GM18868 (cell line): Measurements from ENCODE around the gene CALCOCO1.
"Not testable (repeated sequence)": the region's sequence is repeated elsewhere in the genome, so short reads cannot be mapped to it uniquely, and the experiment has no call there.

Experiments
- ATAC-seq: cut with Tn5 transposase; IDR thresholded peaks from one replicate; pipeline ENCODE4 v1.9.1; 2021; ENCODE audit warnings: mild to moderate bottlenecking, moderate library complexity; ENCODE audit not compliant: unreplicated experiment

Gene CALCOCO1

DNA sequence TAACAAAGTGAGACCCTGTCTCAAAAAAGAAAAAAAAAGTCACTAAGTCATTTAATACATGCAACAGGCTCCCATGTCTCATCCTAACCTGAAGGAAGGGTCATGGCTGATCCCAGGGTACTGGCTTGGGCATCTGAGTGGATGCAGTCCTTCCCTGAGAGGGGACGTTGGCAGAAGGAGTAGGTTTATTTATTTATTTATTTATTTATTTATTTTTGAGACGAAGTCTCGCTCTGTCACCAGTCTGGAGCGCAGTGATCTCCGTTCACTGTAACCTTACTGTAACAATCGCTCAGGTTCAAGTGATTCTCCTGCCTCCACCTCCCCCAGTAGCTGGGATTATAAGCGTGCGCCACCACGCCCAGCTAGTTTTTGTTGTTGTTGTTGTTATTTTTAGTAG lies 7.2 kb upstream of the CALCOCO1 start:
- ATAC-seq: no peak

DNA sequence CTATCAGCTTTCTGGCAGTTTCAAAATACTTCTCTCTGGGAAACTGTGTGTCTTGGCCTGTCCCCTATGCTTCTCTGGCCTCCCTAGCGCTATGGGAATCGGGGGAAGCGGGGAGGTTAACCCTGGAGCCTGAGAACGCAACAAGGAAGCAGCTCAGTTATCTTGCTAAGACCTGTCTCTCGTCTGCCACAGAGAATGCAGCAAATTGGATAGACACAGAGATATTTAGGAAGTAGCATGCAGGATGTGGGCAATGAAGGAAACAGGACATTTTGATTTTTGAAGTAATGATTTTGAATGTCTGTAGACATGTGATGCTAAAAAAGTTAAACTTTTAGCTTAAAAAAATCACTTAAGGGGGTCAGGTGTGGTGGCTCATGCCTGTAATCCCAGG lies 6.6 kb upstream of the CALCOCO1 start:
- ATAC-seq: no peak

DNA sequence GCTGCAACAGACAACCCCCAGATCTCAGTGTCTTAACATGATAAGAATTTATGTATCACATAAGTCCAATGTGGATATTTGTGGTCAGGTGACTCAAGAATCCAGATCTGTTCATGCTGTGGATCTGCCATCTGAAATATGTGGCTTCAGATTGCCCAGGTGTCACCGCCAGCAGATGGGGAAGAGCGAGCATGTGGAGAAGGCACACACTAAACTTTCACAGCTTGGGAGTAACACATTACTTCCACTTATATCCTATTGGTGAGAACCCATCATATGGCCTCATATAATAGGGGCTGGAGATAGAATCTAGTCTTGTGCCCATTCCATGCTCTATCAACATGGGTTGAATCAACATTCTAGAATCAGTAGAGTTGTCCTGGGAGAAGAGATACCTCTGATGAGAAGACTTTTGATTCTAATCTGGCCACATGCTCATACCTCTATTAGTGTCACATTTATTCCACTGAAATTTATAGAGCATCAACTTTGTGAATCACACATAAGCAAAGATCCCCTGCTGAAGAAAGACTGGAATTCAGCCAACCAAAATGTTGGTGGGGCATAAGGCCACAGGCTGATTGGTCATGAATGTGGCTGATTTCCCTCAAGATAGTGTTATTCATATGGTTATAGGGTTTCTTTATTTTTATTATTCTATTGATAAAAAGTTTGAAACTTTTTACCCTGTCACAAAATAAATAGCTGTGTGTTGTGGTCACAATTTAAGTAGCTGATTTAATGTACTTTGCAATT lies 6.0 kb upstream of the CALCOCO1 start:
- no peak for ATAC-seq

DNA sequence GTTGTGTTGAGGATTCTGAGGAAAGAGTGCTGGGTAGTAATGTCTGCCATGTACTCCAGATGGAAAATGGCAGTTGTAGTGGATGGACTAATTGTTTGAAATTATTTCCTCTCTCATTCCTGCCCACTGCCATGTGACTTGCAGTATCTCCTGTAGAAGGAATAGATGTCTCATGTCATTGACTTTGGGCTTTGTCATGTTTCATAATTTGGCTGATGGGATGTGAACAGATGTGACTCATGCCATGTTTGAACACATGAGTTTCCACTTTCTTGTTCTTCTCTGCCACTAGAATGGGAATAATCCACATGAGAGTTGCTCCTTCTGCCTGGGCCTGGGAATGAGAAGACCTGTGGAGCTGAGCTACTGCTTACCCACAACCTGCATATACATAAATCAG lies 2.4 kb upstream of the CALCOCO1 start:
- no peak for ATAC-seq

DNA sequence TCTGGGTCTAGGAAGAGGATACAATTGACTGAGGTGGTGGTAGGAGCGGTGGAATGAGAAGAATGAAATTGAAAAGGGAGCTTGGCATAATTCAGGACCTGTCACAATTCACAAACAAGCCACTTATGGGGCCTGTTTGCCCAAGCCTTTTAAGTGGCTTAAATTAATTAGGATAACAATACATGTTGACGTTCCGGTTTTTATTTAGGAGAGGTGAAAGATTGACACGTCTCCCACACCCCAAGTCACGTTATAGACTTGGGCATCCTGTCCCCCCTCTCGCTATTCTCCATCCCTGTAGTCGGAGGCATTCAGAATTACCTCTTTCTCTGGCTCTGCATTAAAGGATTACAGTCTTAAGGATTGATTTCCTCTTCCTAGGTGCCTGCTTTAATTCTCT lies 954 bp upstream of the CALCOCO1 start:
- no peak for ATAC-seq

DNA sequence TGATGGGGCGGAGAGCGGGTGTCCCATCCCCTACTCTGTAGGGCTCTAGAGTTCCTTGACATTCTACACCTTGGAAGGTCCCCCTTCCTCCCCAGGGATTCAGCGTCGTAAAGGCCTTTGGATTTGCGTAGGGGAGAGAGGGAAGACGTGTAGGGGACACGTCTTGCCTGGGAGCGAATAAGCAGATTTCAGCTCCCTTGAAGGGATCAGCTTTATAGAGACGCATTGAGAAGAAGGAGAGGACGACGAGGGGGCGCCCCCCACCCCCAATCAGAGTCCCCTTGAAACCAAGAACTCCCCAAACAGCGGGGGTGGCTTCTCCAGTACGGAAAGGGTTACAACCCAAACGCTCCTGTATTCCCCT lies 324 bp downstream of the CALCOCO1 start:
- no peak for ATAC-seq

DNA sequence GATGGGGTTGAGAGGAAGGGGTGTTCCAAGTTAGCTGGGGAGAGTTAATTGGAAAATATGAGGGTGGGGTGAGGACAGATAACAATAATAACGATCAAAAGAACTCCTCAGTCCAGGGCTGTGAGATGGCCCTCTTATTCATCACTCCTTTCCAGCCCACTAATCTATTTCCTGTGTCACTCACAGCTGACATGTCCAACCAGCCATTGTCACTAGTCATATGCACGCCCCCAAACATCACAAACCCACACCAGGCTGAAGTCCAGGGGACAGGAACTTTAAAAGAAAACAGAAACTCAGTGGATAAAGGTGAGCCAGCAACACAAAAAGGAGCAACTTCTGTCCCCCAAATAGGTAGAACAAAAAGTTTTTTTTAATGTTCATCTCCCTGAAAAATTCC lies 911 bp downstream of the CALCOCO1 start:
- no peak for ATAC-seq

DNA sequence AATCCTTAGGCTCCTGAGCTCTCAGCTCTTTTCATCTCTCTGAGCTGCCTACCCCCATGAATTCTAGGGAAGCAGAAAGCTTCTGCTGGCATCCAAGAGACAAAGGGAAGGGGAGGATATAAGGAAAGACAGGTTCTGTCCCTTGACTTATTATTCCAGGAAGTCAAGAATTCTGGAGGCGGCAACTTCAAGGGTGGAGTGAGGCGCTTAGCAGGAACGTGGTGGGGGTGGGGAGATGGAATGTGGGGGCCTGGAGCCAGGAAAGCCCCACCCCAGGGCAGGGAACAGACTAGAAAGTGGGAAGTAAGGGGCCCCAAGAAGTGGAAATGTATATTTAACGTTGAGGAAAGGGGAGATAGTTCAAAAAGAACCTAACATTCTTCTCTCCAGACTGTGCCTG lies 1.4 kb downstream of the CALCOCO1 start:
- ATAC-seq: no peak

DNA sequence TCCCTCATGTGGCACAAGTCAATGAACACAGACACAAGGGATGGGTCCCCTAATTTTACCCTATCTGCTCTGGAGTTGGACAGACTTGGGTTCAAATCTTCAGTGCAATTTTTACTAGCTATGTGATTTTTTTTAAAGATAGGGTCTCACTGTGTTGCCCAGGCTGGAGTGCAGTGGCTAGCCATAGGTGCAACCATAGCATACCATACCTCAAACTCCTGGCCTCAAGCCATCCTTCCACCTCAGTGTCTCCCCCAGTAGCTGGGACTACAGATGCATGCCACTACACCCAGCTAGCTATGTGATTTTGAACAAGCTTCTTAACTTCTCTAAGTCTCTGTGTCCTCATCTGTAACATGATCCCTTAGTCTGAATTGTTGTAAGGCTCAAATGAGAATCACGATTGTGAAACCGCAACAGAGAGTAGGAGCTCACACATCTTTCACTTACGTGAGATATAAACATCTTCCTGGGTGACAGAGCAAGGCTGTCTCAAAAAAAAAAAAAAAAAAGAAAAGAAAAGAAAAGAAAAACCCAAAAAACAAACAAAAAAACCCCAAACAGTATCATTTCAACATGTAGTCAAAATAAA lies 4.7 kb downstream of the CALCOCO1 start:
- ATAC-seq: no peak

DNA sequence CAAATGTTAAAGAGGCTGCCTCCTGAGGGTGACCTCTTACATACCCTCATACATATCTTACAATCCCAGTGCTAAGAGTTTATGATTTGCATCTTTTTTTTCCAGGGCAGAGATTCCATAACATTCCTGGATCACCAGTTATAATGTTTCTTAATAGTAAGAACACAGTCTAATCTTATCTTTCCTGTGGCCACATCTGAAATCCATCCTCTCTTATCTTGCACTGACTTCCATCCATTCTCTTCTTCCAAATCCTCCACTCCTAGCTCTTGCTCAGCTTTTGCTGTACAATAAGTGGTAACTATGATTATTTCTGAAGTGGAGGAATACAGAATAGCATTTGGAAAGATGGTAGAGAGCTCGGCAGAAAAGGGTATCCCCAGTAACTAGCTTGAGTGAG lies 6.3 kb downstream of the CALCOCO1 start:
- no peak for ATAC-seq

DNA sequence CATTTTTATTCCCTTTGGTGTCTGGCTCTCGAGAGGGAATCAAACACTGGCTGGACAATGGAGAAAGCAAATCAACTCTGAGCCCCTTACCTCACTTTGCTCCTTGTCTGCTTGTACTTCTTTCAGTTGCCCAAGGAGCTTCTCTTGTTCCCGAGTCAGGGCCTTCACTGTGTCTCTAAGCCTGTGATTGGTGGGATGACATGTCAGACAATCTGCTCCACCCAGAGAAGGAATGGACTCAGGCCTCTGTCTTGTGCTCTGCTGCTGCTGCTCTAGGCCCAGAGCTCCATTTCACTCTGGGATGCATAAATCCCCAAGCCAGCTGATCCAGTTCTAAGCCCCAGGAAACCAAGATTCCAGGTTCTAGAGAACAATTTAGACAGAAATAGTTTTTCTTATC lies 7.6 kb downstream of the CALCOCO1 start:
- ATAC-seq: no peak

DNA sequence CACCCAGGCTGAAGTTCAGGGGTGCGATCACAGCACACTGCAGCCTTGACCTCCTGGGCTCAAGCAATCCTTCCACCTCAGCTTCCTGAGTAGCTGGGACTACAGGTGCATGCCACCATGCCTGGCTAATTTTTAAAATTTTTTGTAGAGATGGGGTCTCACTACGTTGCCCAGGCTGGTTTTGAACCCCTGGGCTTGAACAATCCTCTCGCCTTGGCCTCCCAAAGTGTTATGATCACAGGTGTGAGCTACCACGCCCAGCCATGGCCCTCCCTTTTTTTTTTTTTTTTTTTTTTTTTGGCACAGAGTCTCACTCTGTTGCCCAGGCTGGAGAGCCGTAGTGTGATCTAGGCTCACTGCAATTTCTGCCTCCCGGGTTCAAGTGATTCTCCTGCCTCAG lies 8.7 kb downstream of the CALCOCO1 start:
- not testable (repeated sequence) for ATAC-seq

DNA sequence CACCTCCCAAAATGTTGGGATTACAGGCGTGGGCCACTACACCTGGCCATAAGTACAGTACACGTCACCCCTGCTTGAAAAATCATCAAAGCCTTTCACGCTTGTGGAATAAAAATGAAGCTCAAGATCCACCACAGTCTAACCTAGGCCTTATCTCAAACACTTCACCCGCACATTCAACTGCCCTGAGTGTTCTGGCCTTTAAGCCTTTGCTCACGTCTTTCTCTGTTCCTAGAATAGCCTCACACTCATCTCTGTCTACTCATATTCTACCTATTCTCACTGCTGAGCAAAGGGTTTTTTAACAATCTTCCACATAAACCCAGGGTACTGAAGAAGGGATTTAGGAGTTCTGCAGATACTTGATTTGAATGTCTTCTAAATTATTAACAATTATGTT lies 9.9 kb downstream of the CALCOCO1 start:
- no peak for ATAC-seq

DNA sequence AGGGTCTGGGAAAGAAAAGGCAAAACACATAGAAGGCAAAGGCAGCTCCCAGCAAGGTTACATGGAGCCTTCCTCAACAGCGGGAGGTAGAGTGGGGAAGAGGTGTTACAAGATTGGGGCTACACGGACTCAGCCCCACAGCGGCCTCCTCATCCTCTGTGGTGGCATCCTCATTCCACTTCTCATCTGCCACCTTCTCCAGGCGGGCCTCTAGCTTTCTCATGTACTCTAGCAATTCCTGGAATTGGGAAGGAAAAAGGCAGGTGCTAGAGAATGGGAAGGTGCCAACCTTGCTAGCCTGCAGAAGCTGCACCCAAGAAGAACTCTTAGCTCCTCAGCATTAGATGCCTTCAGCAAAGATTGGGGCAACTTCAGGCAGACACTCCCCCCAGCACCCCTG lies 13.2 kb downstream of the CALCOCO1 start:
- ATAC-seq: no peak

DNA sequence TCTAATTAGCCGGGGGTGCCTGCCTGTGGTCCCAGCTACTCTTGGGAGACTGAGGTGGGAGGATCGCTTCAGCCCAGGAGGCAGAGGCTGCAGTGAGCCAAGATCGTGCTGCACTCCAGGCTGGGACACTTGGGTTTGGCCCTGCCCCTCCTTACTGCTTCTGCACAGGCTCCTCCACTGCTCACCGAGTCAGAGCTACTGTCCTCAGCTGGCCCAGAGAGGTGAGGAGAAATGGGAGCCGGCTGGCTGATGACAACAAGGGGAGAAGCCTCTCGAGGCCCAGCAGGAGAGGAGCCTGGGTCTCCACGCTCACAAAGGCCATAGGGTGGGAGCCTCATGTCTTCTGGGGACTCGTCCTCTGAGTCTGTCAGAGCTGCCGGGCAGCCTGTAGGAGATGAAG lies 13.7 kb downstream of the CALCOCO1 start:
- ATAC-seq: no peak

DNA sequence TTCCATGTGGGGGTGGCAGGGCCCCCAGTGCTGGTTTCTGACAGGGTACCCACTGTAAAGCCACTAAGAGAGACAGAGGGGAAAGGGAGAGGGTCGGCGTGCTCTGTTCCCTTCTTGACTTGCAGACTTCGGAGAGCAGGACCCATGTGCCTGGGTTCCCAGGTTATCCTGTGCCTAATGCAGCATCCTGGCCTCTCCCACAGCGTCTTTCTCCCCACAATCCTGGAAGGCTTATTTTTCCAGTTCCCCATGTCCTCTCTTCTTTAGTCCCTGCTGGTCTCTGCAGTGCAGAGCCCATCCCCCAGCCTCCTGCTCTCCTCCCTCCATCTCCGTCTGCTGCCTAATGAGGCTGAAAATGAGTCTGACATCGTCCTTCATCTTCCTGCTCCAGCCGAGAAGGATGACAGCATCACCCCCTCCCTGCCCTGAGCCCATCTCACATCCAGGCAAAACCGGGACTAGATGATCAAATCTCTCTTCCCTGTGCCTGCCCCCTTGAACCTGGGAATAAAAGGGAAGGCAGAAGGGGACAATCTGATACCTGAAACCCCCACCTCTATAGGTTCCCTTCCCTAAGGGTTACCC lies 15.1 kb downstream of the CALCOCO1 start:
- no peak for ATAC-seq

DNA sequence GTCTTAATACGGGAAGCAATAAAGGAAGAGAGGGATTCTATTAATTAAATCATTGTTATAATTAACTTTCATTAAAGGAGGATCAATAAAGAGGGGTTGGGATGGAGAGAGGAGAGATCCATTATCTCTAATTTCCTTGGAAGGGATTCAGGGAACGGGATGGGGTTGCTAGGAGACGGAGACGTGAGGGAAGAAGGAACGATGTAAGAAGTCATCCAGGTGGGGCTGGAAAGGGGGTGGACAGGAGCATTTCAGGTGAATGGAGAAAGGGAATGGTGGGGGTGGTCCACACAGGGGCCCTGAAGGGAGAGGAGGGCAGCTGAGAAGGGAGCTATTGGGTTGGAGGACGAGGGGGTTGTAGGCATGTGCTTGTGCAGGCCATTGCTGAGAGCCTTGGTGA lies 17.2 kb downstream of the CALCOCO1 start:
- ATAC-seq: no peak

DNA sequence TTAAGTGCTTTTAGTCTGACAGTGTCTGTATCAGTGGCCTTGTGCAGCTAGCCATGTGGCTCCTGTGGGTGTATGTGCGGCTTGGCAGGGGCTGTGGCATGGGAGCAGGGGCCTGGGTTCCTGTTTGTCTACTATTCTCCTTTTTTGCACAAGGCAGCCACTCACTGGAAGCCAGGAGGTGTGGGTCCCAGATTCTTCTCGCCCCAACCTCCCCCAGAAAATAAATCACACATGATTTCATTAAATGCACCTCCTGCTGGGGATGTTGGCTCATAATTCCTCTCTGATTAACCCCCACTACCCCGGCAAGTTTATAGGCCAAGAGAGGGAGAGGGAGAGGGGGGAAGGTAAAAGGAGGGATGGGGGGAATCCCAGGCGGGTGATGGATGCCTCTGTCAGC lies 17.6 kb downstream of the CALCOCO1 start:
- no peak for ATAC-seq

DNA sequence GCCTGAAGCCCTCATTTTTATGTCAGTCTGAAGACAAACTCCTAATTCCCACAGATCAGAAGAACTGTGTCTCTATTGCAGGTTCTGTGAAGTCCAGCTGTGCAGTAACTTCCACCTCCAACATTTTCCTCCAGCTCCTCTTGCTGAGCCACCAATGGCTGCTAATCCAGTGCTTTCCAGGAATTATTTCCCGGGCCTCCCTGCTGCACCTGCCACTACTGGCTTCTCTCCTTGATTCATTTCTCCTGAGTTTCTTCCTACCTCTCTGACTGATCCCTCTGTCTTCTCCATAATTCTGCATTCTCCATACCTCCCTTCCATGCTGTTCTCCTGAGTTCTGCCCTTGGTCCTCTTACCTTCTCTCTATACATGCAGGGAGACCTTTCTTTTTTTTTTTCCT lies 21.2 kb downstream of the CALCOCO1 start:
- no peak for ATAC-seq

DNA sequence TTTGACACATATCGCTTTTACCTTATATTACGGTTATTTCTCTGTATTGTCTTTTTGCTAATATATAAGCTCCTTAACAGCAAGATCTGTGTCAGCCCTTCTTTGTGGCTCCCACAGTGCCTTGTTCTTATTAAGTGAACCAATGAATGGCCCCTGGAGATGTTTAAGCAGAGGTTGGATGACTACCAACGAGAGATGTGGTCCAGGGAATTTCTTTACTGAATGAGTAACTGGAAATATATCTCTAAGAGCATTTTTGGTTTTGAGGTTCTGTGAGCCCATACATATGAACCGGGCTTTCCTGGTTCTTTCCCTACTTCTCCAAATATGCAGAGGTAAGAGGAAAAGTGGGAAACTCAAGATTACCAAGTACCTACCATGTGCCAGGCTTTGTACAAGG lies 23.5 kb downstream of the CALCOCO1 start:
- no peak for ATAC-seq

DNA sequence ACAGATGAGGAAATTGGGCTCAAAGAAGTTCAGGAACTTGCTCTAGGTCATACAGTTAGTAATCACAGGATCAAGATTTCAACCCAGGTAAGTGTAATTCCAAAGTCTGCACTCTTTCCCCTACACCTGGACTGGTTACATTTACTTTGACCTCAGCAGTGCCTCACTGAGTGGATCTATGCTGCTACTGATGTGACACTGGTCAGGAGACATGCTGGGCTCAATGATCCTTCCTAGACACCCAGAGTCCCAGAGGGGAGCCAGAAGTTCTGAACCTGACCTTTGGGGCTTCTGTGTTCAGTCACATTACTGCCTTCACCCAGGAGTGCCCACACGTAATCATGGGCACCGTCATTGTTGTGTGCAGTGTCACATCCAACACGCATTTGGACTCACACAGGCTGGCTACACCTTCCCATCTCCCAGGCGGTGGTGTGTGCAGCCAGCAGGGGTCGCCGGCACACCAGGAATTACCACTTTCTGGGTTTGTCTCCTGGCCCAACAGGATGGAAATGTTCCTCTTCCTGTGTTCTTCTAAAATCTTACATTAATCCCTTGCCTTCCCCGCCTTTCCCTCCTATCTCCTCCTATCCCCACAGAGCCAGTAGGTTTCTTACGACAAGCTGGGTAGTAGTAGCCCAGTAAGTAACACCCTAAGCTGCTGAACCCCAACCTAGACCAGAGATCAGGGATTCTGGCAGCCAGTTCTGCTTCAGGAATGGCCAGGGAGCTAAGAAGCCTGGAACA lies 25.6 kb downstream of the CALCOCO1 start:
- ATAC-seq: no peak

DNA sequence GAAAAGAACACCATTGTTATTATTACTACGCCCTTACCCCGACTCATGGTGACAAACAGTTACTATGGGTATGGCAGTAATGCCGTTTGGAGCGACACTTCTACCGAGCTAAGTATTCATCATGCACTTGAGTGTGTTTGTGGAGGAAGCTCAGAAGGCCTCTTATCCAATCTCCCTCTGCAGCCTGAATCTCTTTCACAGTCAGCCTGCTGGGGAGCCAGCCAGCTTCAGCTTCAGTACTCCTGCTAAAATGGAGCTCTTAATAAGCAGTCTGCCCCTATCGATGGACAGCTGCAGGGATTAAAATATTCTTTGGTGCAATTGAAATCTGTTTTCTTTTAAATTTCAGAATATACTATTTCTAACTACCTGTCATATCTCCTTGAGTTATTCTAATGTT lies 26.7 kb downstream of the CALCOCO1 start:
- no peak for ATAC-seq
